Right lobe of liver (tissue), 6 donors: ENCODE data around the gene AZU1. TPM values are rescaled to one million over a fixed set of nuclear protein-coding genes. Genes with fewer than 3 reads are reported as not detected.

ENCODE experiments used
- ATAC-seq, 4 donors: fragments of 200-7000 bp; cut with Tn5 transposase; one replicate each; pipeline ENCODE4 v1.9.1; 2020; ENCODE audit warnings: mild to moderate bottlenecking in 4 of 4, moderate library complexity in 4 of 4
- DNase-seq, 3 donors: peaks; one replicate each; pipeline ENCODE4 v3.0.0-alpha.2; 2020
- H3K27ac ChIP-seq, 3 donors: fragments of 200-600 bp; one replicate each; pipeline ENCODE4 v1.8.0; 2022
- H3K27me3 ChIP-seq, 2 donors: fragments of 200-600 bp; one replicate each; pipeline ENCODE4 v1.8.0; 2022
- H3K36me3 ChIP-seq, 4 donors: fragments of 200-600 bp; sonication (generic) in 1 of 4; one replicate each; pipeline versions ENCODE4 v1.5.1 to v1.8.0; 2017 to 2022; ENCODE audit warnings: control low read depth in 1 of 4
- H3K4me1 ChIP-seq, 4 donors: fragments of 200-600 bp; sonication (generic) in 1 of 4; one replicate each; pipeline versions ENCODE4 v1.5.1 to v1.8.0; 2017 to 2022; ENCODE audit warnings: control low read depth in 1 of 4
- H3K4me3 ChIP-seq, 3 donors: fragments of 200-600 bp; one replicate each; pipeline ENCODE4 v1.8.0; 2022
- H3K9me3 ChIP-seq, 4 donors: fragments of 200-600 bp; sonication (generic) in 1 of 4; one replicate each; pipeline versions ENCODE4 v1.5.1 to v1.8.0; 2017 to 2022; ENCODE audit warnings: control low read depth in 1 of 4
- POLR2A ChIP-seq: fragments of 450-650 bp; IDR thresholded peaks from one replicate; pipeline ENCODE4 v1.6.1; 2017; ENCODE audit warnings: antibody characterized with exemption, mild to moderate bottlenecking
- WGBS: methylation state at CpG from one replicate; pipeline ENCODE4 v1.1.6; 2018; ENCODE audit warnings: low coverage, low lambda C conversion rate; ENCODE audit not compliant: insufficient coverage; ENCODE audit errors: missing lambda C conversion rate; 5-methylcytosine and 5-hydroxymethylcytosine counted together
- intact Hi-C, 2 donors: fragments of 100-400 bp; cut with DNase I; formaldehyde crosslinking; loops; one replicate each; pipeline versions ENCODE4 v1.11.2 to v1.14.1; 2022
- microRNA counts: library from miRNA; unstranded; fragments of <30 nt; microRNA quantifications from one replicate; lab custom pipeline; 2016
- microRNA-seq, 2 donors: library from miRNA; unstranded; fragments of <30 nt; microRNA quantifications; one replicate each; pipeline ENCODE4, GENCODE V29; 2019 to 2020
- small RNA-seq, 2 experiments: library from RNA; depleted of rRNA; stranded (forward); fragments of <200 nt; gene quantifications; one replicate each; pipeline ENCODE3, GENCODE V24; 2016
- total RNA-seq, 6 experiments: library from RNA; depleted of rRNA in 2 of 6; stranded (reverse); fragments of >200 nt in 2 of 6; fragmentation: NEBNext Ultra II Directional in 3 of 6; extraction: Animal tissue kit (Norgen Biotek cat#: 25700) in 3 of 6; gene quantifications; one replicate each; pipeline versions ENCODE4 v1.1.0 to v1.2.4, GENCODE V29; 2016 to 2023
- TF ChIP-seq, protein P1 (sequence below), 4 donors: fragments of 200-600 bp in 3 of 4; fragments of 450-650 bp in 1 of 4; IDR thresholded peaks; one replicate each; pipeline versions ENCODE4 v1.5.1 to v1.8.0; 2016 to 2022; ENCODE audit warnings: antibody characterized with exemption in 4 of 4, mild to moderate bottlenecking in 2 of 4
- donor health status: DM: no; HTN: yes; CAD: no.
- donor health status: DM: no; HTN: no; CAD: no.
- donor health status: DM: no; HTN: no; CAD: no.
- donor health status: DM: no; HTN: yes; CAD: no.
- donor health status: DM: no; HTN: yes; CAD: no.

Gene AZU1
- total RNA-seq, 6 experiments from 2014 or later: 0.15 to 3.6 (median 1.8) TPM; not detected in 3

DNA sequence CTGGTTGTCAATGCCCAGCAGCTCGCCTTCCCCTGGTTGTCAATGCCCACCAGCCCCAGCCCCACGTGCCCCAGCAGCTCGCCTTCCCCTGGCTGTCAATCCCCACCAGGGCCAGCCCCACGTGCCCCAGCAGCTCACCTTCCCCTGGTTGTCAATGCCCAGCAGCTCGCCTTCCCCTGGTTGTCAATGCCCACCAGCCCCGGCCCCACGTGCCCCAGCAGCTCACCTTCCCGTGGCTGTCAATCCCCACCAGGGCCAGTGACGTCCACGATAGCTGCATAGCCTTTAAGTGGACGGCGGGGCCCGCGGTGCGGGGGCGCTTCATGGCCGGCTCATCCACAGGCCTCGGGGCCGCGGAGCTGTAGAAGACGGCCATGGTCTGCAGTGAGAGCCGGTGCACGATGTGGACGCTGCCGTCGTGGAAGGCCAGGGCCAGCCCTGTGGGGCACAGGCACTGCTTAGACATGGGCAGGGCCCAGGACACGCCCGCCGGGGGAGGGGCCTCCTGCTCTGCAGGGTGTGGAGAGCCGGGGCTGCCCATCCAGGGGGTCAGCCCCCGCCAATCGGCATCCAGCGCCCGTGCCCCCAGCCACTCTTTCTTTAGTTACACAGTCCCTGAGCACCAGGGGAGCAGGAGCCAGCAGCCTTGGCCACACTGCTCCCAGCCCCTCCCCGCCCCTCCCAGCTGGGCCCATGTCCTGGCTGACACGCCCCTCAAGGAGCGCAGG is 52.2 kb downstream of the AZU1 start:
- peak in 1 of 4 donors; percentile 9 for ATAC-seq
- H3K4me1 ChIP-seq: no peaks in the 10 kb centered on the region
- 78% methylated on average over 8 of the region's 37 CpGs for WGBS

More for the DNA sequence above, 52.2 kb downstream of the AZU1 start:
- TF ChIP-seq, protein P1, sequence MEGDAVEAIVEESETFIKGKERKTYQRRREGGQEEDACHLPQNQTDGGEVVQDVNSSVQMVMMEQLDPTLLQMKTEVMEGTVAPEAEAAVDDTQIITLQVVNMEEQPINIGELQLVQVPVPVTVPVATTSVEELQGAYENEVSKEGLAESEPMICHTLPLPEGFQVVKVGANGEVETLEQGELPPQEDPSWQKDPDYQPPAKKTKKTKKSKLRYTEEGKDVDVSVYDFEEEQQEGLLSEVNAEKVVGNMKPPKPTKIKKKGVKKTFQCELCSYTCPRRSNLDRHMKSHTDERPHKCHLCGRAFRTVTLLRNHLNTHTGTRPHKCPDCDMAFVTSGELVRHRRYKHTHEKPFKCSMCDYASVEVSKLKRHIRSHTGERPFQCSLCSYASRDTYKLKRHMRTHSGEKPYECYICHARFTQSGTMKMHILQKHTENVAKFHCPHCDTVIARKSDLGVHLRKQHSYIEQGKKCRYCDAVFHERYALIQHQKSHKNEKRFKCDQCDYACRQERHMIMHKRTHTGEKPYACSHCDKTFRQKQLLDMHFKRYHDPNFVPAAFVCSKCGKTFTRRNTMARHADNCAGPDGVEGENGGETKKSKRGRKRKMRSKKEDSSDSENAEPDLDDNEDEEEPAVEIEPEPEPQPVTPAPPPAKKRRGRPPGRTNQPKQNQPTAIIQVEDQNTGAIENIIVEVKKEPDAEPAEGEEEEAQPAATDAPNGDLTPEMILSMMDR (IDR thresholded peaks at IDR 0.05): no peak
- TF ChIP-seq POLR2A: no peak
- Histone ChIP-seq H3K36me3 (peaks cover 0 to 14% (median 0%) of the 10 kb centered on the region in 4 donors), H3K4me3 (no peak overlapping the region), H3K27ac (no peak overlapping the region), H3K9me3 (no peaks in the 10 kb centered on the region), H3K27me3 (no peaks in the 10 kb centered on the region)
- intact Hi-C loops: no loop called here
- no peak for DNase-seq

MicroRNAs encoded within 50 kb of the gene (microRNA counts, 767-probe panel; counts per million panel counts)
- 237 counts per million for microRNA hsa-miR-3187-3p (lab: Ali Mortazavi, UCI)

Small RNA genes lying within 50 kb of the gene (microRNA-seq; reads per million reads assigned to microRNA genes)
- gene MIR3187 (2.6 to 4.9 reads per million in 2 donors), gene MIR4745 (0.87 to 1.9 reads per million in 2 donors)

Small RNA genes lying within 50 kb of the gene (small RNA-seq; reads per million reads assigned to genes)
- gene MIR3187: 0 reads per million in 2 experiments

Other genes starting within 250 kb of the AZU1 start
- gene HCN2, start 238.0 kb upstream of the AZU1 start, total RNA-seq: under 1 TPM in 5 of 6 experiments, not detected in 1; 0.05 to 0.27 (median 0.09) TPM
- 10 to 100 TPM; 25.9 to 42.9 (median 33.3) TPM for gene POLRMT, start 194.3 kb upstream of the AZU1 start, total RNA-seq
- gene FGF22, start 188.0 kb upstream of the AZU1 start, total RNA-seq: under 1 TPM in 1 of 6 experiments, not detected in 5; 0.15 TPM
- 10 to 100 TPM; 18.3 to 85.0 (median 28.8) TPM for gene RNF126, start 164.6 kb upstream of the AZU1 start, total RNA-seq
- 10 to 100 TPM in 3 of 6 experiments, 1 to 10 TPM in 3; 4.2 to 18.7 (median 10.4) TPM for gene FSTL3, start 151.4 kb upstream of the AZU1 start, total RNA-seq
- under 1 TPM in 1 of 6 experiments, not detected in 5; 0.20 TPM for gene PRSS57, start 132.4 kb upstream of the AZU1 start, total RNA-seq
- 10 to 100 TPM in 2 of 6 experiments, 1 to 10 TPM in 4; 4.6 to 12.7 (median 7.1) TPM for gene PALM, start 118.9 kb upstream of the AZU1 start, total RNA-seq
- under 1 TPM in 1 of 6 experiments, not detected in 5; 0.09 TPM for gene MISP, start 76.7 kb upstream of the AZU1 start, total RNA-seq
- 100 to 1,000 TPM in 5 of 6 experiments, 10 to 100 TPM in 1; 91.1 to 150 (median 129) TPM for gene PTBP1, start 30.4 kb upstream of the AZU1 start, total RNA-seq
- not detected for gene PLPPR3, start 5.9 kb upstream of the AZU1 start, total RNA-seq
- 1 to 10 TPM in 2 of 6 experiments, not detected in 4; 2.3 to 2.9 TPM for gene PRTN3, start 13.2 kb downstream of the AZU1 start, total RNA-seq
- gene ELANE, start 24.5 kb downstream of the AZU1 start, total RNA-seq: 1 to 10 TPM in 2 of 6 experiments, under 1 TPM in 1, not detected in 3; 0.59 to 4.2 (median 3.3) TPM
- 1 to 10 TPM; 3.5 to 9.6 (median 7.8) TPM for gene CFD, start 31.8 kb downstream of the AZU1 start, total RNA-seq
- gene MED16, start 65.3 kb downstream of the AZU1 start, total RNA-seq: 10 to 100 TPM; 32.0 to 35.7 (median 33.3) TPM
- gene RNU6-9, start 65.6 kb downstream of the AZU1 start, total RNA-seq: not detected
- 10 to 100 TPM; 14.5 to 28.2 (median 20.5) TPM for gene R3HDM4, start 85.4 kb downstream of the AZU1 start, total RNA-seq
- gene KISS1R, start 89.5 kb downstream of the AZU1 start, total RNA-seq: under 1 TPM in 1 of 6 experiments, not detected in 5; 0.47 TPM
- 1 to 10 TPM in 5 of 6 experiments, under 1 TPM in 1; 0.74 to 5.3 (median 1.9) TPM for gene ARID3A, start 98.2 kb downstream of the AZU1 start, total RNA-seq
- 10 to 100 TPM; 19.0 to 56.2 (median 29.7) TPM for gene WDR18, start 156.5 kb downstream of the AZU1 start, total RNA-seq
- gene GRIN3B, start 172.6 kb downstream of the AZU1 start, total RNA-seq: under 1 TPM in 1 of 6 experiments, not detected in 5; 0.06 TPM
- gene TMEM259, start 193.3 kb downstream of the AZU1 start, total RNA-seq: 100 to 1,000 TPM in 2 of 6 experiments, 10 to 100 TPM in 4; 82.6 to 180 (median 93.2) TPM
- not detected for gene RNU6-2, start 193.7 kb downstream of the AZU1 start, total RNA-seq
- gene CNN2, start 198.8 kb downstream of the AZU1 start, total RNA-seq: 10 to 100 TPM; 16.4 to 53.8 (median 22.2) TPM
- gene ABCA7, start 212.3 kb downstream of the AZU1 start, total RNA-seq: 10 to 100 TPM in 3 of 6 experiments, 1 to 10 TPM in 3; 4.8 to 14.6 (median 9.1) TPM
- gene ARHGAP45, start 239.3 kb downstream of the AZU1 start, total RNA-seq: 1 to 10 TPM; 4.2 to 10.0 (median 7.3) TPM